Measurements from ENCODE around the gene UBXN4.

The UBXN4 gene

GRCh38 chr2:135733045-135733444, 8.6 kb upstream of the UBXN4 start:
- H3K4me1 ChIP-seq (ENCODE audit: insufficient read depth, low read length, poor library complexity, severe bottlenecking): no peaks in the 10 kb centered on the region
- no peaks in the 10 kb centered on the region for H3K27me3 ChIP-seq (ENCODE audit: insufficient read depth, low read length, poor library complexity, severe bottlenecking)
- TF ChIP-seq CTCF (conservative IDR thresholded peaks at IDR 0.05; ENCODE audit: low read length): no peak
- no peak for TF ChIP-seq EZH2phosphoT487 (IDR thresholded peaks at IDR 0.05; ENCODE audit: borderline replicate concordance)
- H3F3A ChIP-seq (ENCODE audit: low read depth): no peaks in the 10 kb centered on the region
- H3K4me3 ChIP-seq (ENCODE audit: low read length, poor library complexity, severe bottlenecking): no peak overlapping the region
- H2AFZ ChIP-seq (ENCODE audit: low read length): no peak overlapping the region
- no peaks in the 10 kb centered on the region for H3K9me3 ChIP-seq (ENCODE audit: insufficient read depth, low read depth, low read length)
- H3K4me2 ChIP-seq (ENCODE audit: low read depth, low read length, poor library complexity, severe bottlenecking): no peak overlapping the region
- no peaks in the 10 kb centered on the region for H4K20me1 ChIP-seq (ENCODE audit: insufficient read depth, low read length, poor library complexity, severe bottlenecking)
- no peaks in the 10 kb centered on the region for H3K79me2 ChIP-seq (ENCODE audit: insufficient read depth, low read length)
- H3K9ac ChIP-seq (ENCODE audit: low read depth, low read length, poor library complexity, severe bottlenecking): no peak overlapping the region
- H3K9me2 ChIP-seq (replicated peaks; ENCODE audit: low read depth, low read length): no peaks in the 10 kb centered on the region
- no peaks in the 10 kb centered on the region for H3K36me3 ChIP-seq (ENCODE audit: insufficient read depth, low read length)

GRCh38 chr2:135736546-135736945, 5.1 kb upstream of the UBXN4 start:
- Histone ChIP-seq H3K4me2 (ENCODE audit: low read depth, low read length, poor library complexity, severe bottlenecking) (no peak overlapping the region), H3F3A (ENCODE audit: low read depth) (no peaks in the 10 kb centered on the region), H3K36me3 (ENCODE audit: insufficient read depth, low read length) (no peaks in the 10 kb centered on the region), H3K4me3 (ENCODE audit: low read length, poor library complexity, severe bottlenecking) (no peak overlapping the region), H3K9ac (ENCODE audit: low read depth, low read length, poor library complexity, severe bottlenecking) (no peak overlapping the region), H3K27me3 (ENCODE audit: insufficient read depth, low read length, poor library complexity, severe bottlenecking) (no peaks in the 10 kb centered on the region), H3K79me2 (ENCODE audit: insufficient read depth, low read length) (no peaks in the 10 kb centered on the region), H3K9me3 (ENCODE audit: insufficient read depth, low read depth, low read length) (no peaks in the 10 kb centered on the region), H3K9me2 (replicated peaks; ENCODE audit: low read depth, low read length) (no peaks in the 10 kb centered on the region; the same call in 1 of the 2 replicates), H2AFZ (ENCODE audit: low read length) (no peak overlapping the region), H4K20me1 (ENCODE audit: insufficient read depth, low read length, poor library complexity, severe bottlenecking) (no peaks in the 10 kb centered on the region), H3K4me1 (ENCODE audit: insufficient read depth, low read length, poor library complexity, severe bottlenecking) (no peaks in the 10 kb centered on the region)
- TF ChIP-seq CTCF (conservative IDR thresholded peaks at IDR 0.05; ENCODE audit: low read length) (no peak), EZH2phosphoT487 (IDR thresholded peaks at IDR 0.05; ENCODE audit: borderline replicate concordance) (no peak)

GRCh38 chr2:135740206-135740605, 1.4 kb upstream of the UBXN4 start:
- Histone ChIP-seq H3K36me3 (ENCODE audit: insufficient read depth, low read length) (no peaks in the 10 kb centered on the region), H2AFZ (ENCODE audit: low read length) (no peak overlapping the region), H3K4me1 (ENCODE audit: insufficient read depth, low read length, poor library complexity, severe bottlenecking) (peaks cover 21% of the 10 kb centered on the region), H3F3A (ENCODE audit: low read depth) (no peaks in the 10 kb centered on the region), H3K4me3 (ENCODE audit: low read length, poor library complexity, severe bottlenecking) (no peak overlapping the region), H3K9me3 (ENCODE audit: insufficient read depth, low read depth, low read length) (no peaks in the 10 kb centered on the region), H3K9me2 (replicated peaks; ENCODE audit: low read depth, low read length) (no peaks in the 10 kb centered on the region; the same call in 1 of the 2 replicates), H4K20me1 (ENCODE audit: insufficient read depth, low read length, poor library complexity, severe bottlenecking) (peaks cover 34% of the 10 kb centered on the region), H3K9ac (ENCODE audit: low read depth, low read length, poor library complexity, severe bottlenecking) (no peak overlapping the region), H3K27me3 (ENCODE audit: insufficient read depth, low read length, poor library complexity, severe bottlenecking) (peaks cover 5% of the 10 kb centered on the region), H3K4me2 (ENCODE audit: low read depth, low read length, poor library complexity, severe bottlenecking) (no peak overlapping the region), H3K79me2 (ENCODE audit: insufficient read depth, low read length) (peaks cover 34% of the 10 kb centered on the region)
- TF ChIP-seq CTCF (conservative IDR thresholded peaks at IDR 0.05; ENCODE audit: low read length) (no peak), EZH2phosphoT487 (IDR thresholded peaks at IDR 0.05; ENCODE audit: borderline replicate concordance) (no peak)

Measured in Loucy (cell line).